Skeletal muscle satellite cell (primary cell): Measurements from ENCODE around the gene CALU.

Source experiments
- H3K27me3 ChIP-seq: 2 replicates; pipeline ENCODE4 v1.7.0; 2013; ENCODE audit warnings: low read length; ENCODE audit not compliant: control insufficient read depth, insufficient read depth
- H3K36me3 ChIP-seq: 2 replicates; pipeline ENCODE4 v1.7.0; 2013; ENCODE audit warnings: mild to moderate bottlenecking, control low read depth, low read length; ENCODE audit not compliant: insufficient read depth
- H3K4me1 ChIP-seq: 2 replicates; pipeline ENCODE4 v1.7.0; 2013; ENCODE audit warnings: low read length; ENCODE audit not compliant: control insufficient read depth, insufficient read depth
- H3K4me2 ChIP-seq: 2 replicates; pipeline ENCODE4 v1.7.0; 2013; ENCODE audit warnings: mild to moderate bottlenecking, low read length
- H3K4me3 ChIP-seq: 2 replicates; pipeline ENCODE4 v1.7.0; 2013; ENCODE audit warnings: low read length
- H3K9ac ChIP-seq: 2 replicates; pipeline ENCODE4 v1.7.0; 2013; ENCODE audit warnings: mild to moderate bottlenecking, low read depth, low read length, moderate library complexity
- H3K9me3 ChIP-seq: replicated peaks from 2 replicates; pipeline ENCODE4 v1.7.0; 2013; ENCODE audit warnings: mild to moderate bottlenecking, control low read depth, low read length

Gene CALU

GRCh38 chr7:128737867-128738385 is 1.2 kb upstream of the CALU start:
- Histone ChIP-seq H3K9me3 (no peaks in the 10 kb centered on the region), H3K36me3 (peaks cover 3% of the 10 kb centered on the region), H3K4me1 (peaks cover 31% of the 10 kb centered on the region), H3K27me3 (peaks cover 5% of the 10 kb centered on the region), H3K4me2 (peak overlapping the region; percentile 93), H3K9ac (peak overlapping the region; percentile 99), H3K4me3 (peak overlapping the region; percentile 98)

GRCh38 chr7:128738570-128739047 is 550 bp upstream of the CALU start:
- Histone ChIP-seq H3K36me3 (peaks cover 5% of the 10 kb centered on the region), H3K4me1 (peaks cover 38% of the 10 kb centered on the region), H3K4me3 (peak overlapping the region; percentile 98), H3K4me2 (peak overlapping the region; percentile 93), H3K9me3 (no peaks in the 10 kb centered on the region), H3K27me3 (no peaks in the 10 kb centered on the region), H3K9ac (peak overlapping the region; percentile 99)

GRCh38 chr7:128739990-128740682 is 977 bp downstream of the CALU start:
- Histone ChIP-seq H3K9me3 (no peaks in the 10 kb centered on the region), H3K4me2 (peak overlapping the region; percentile 88), H3K4me3 (peak overlapping the region; percentile 98), H3K9ac (peak overlapping the region; percentile 99), H3K36me3 (peaks cover 11% of the 10 kb centered on the region), H3K27me3 (no peaks in the 10 kb centered on the region), H3K4me1 (peaks cover 50% of the 10 kb centered on the region)

GRCh38 chr7:128740996-128741395 is 1.8 kb downstream of the CALU start:
- peak overlapping the region; percentile 88 for H3K4me2 ChIP-seq
- no peaks in the 10 kb centered on the region for H3K9me3 ChIP-seq
- peak overlapping the region; percentile 98 for H3K4me3 ChIP-seq
- peaks cover 11% of the 10 kb centered on the region for H3K36me3 ChIP-seq
- no peaks in the 10 kb centered on the region for H3K27me3 ChIP-seq
- peaks cover 54% of the 10 kb centered on the region for H3K4me1 ChIP-seq
- H3K9ac ChIP-seq: peak overlapping the region; percentile 99

GRCh38 chr7:128741491-128741890 is 2.3 kb downstream of the CALU start:
- Histone ChIP-seq H3K36me3 (peaks cover 11% of the 10 kb centered on the region), H3K4me2 (peak overlapping the region; percentile 88), H3K9ac (peak overlapping the region; percentile 99), H3K27me3 (no peaks in the 10 kb centered on the region), H3K9me3 (no peaks in the 10 kb centered on the region), H3K4me3 (peak overlapping the region; percentile 98), H3K4me1 (peaks cover 54% of the 10 kb centered on the region)

GRCh38 chr7:128742206-128742605 is 3.0 kb downstream of the CALU start:
- H3K36me3 ChIP-seq: peaks cover 12% of the 10 kb centered on the region
- peak overlapping the region; percentile 99 for H3K9ac ChIP-seq
- peaks cover 54% of the 10 kb centered on the region for H3K4me1 ChIP-seq

GRCh38 chr7:128743112-128743772 is 4.1 kb downstream of the CALU start:
- H3K27me3 ChIP-seq: no peaks in the 10 kb centered on the region

More at GRCh38 chr7:128742206-128742605, 3.0 kb downstream of the CALU start:
- Histone ChIP-seq H3K4me3 (peak overlapping the region; percentile 98), H3K4me2 (peak overlapping the region; percentile 88), H3K27me3 (no peaks in the 10 kb centered on the region), H3K9me3 (no peaks in the 10 kb centered on the region)

GRCh38 chr7:128744366-128744905 is 5.3 kb downstream of the CALU start:
- Histone ChIP-seq H3K4me1 (peaks cover 43% of the 10 kb centered on the region), H3K9me3 (no peaks in the 10 kb centered on the region), H3K27me3 (no peaks in the 10 kb centered on the region), H3K4me2 (peak overlapping the region; percentile 42), H3K9ac (no peak overlapping the region), H3K36me3 (peaks cover 32% of the 10 kb centered on the region), H3K4me3 (no peak overlapping the region)

More at GRCh38 chr7:128743112-128743772, 4.1 kb downstream of the CALU start:
- Histone ChIP-seq H3K4me3 (peak overlapping the region; percentile 2), H3K36me3 (peaks cover 22% of the 10 kb centered on the region), H3K9me3 (no peaks in the 10 kb centered on the region), H3K4me2 (peak overlapping the region; percentile 88), H3K9ac (no peak overlapping the region), H3K4me1 (peaks cover 50% of the 10 kb centered on the region)

- Histone ChIP-seq H3K4me3 (no peak overlapping the region), H3K36me3 (peaks cover 42% of the 10 kb centered on the region), H3K4me1 (peaks cover 43% of the 10 kb centered on the region), H3K9me3 (no peaks in the 10 kb centered on the region), H3K4me2 (no peak overlapping the region), H3K27me3 (no peaks in the 10 kb centered on the region), H3K9ac (no peak overlapping the region)
These were observed 6.5 kb downstream of the CALU start for GRCh38 chr7:128745706-128746105.

GRCh38 chr7:128747327-128748079 is 8.3 kb downstream of the CALU start:
- H3K4me2 ChIP-seq: no peak overlapping the region
- H3K9ac ChIP-seq: no peak overlapping the region
- peaks cover 30% of the 10 kb centered on the region for H3K4me1 ChIP-seq
- no peak overlapping the region for H3K4me3 ChIP-seq
- peaks cover 54% of the 10 kb centered on the region for H3K36me3 ChIP-seq
- H3K9me3 ChIP-seq: no peaks in the 10 kb centered on the region
- no peaks in the 10 kb centered on the region for H3K27me3 ChIP-seq

- no peak overlapping the region for H3K4me3 ChIP-seq
- H3K27me3 ChIP-seq: no peaks in the 10 kb centered on the region
- peaks cover 36% of the 10 kb centered on the region for H3K4me1 ChIP-seq
- H3K36me3 ChIP-seq: peaks cover 86% of the 10 kb centered on the region
- no peak overlapping the region for H3K4me2 ChIP-seq
- H3K9ac ChIP-seq: no peak overlapping the region
- no peaks in the 10 kb centered on the region for H3K9me3 ChIP-seq
These were observed 13.1 kb downstream of the CALU start for GRCh38 chr7:128752251-128752650.
